Heart left ventricle (tissue), 16 donors: ENCODE results near the gene MYO1A. TPM values are rescaled to one million over a fixed set of nuclear protein-coding genes. Genes with fewer than 3 reads are reported as not detected.

ENCODE experiments used
- ATAC-seq, 4 donors: fragments of 200-7000 bp; cut with Tn5 transposase; one replicate each; pipeline ENCODE4 v1.9.1; 2020 to 2022; ENCODE audit warnings: moderate library complexity in 4 of 4, mild to moderate bottlenecking in 3 of 4, moderate number of reproducible peaks in 1 of 4
- DNase-seq, 5 donors: peaks; one replicate each; pipeline ENCODE4 v3.0.0-alpha.2; 2020
- H3K27ac ChIP-seq, 12 donors: fragments of 200-600 bp; sonication (generic) in 4 of 12; one replicate each; pipeline versions ENCODE4 v1.5.0 to v1.8.0; 2016 to 2022; ENCODE audit warnings: mild to moderate bottlenecking in 2 of 12
- H3K27me3 ChIP-seq, 9 donors: fragments of 200-600 bp; sonication (generic) in 2 of 9; one replicate each; pipeline versions ENCODE4 v1.5.1 to v1.8.0; 2016 to 2022; ENCODE audit warnings: mild to moderate bottlenecking in 3 of 9
- H3K36me3 ChIP-seq, 9 donors: fragments of 200-600 bp; sonication (generic) in 2 of 9; one replicate each; pipeline versions ENCODE4 v1.5.0 to v1.8.0; 2018 to 2022; ENCODE audit warnings: mild to moderate bottlenecking in 2 of 9
- H3K4me1 ChIP-seq, 12 donors: fragments of 200-600 bp; sonication (generic) in 4 of 12; one replicate each; pipeline versions ENCODE4 v1.5.0 to v1.8.0; 2016 to 2022; ENCODE audit warnings: mild to moderate bottlenecking in 3 of 12
- H3K4me3 ChIP-seq, 12 donors: fragments of 200-600 bp; sonication (generic) in 4 of 12; one replicate each; pipeline versions ENCODE4 v1.5.0 to v1.8.0; 2017 to 2022; ENCODE audit warnings: mild to moderate bottlenecking in 9 of 12, moderate library complexity in 4 of 12
- H3K9me3 ChIP-seq, 12 donors: fragments of 200-600 bp; sonication (generic) in 4 of 12; one replicate each; pipeline versions ENCODE4 v1.5.0 to v1.8.0; 2016 to 2022; ENCODE audit warnings: mild to moderate bottlenecking in 1 of 12
- CTCF ChIP-seq, 12 donors: fragments of 200-600 bp; sonication (generic) in 4 of 12; IDR thresholded peaks; one replicate each; pipeline versions ENCODE4 v1.5.0 to v1.8.0; 2018 to 2022; ENCODE audit warnings: antibody characterized with exemption in 12 of 12, mild to moderate bottlenecking in 5 of 12
- POLR2A ChIP-seq, 2 donors: fragments of 450-650 bp; IDR thresholded peaks; one replicate each; pipeline ENCODE4 v1.6.1; 2017; ENCODE audit warnings: antibody characterized with exemption in 2 of 2, mild to moderate bottlenecking in 2 of 2, moderate library complexity in 2 of 2
- WGBS, 4 donors: extraction: QIAGEN DNeasy Blood & Tissue Kit in 2 of 4; methylation state at CpG; one replicate each; pipeline versions ENCODE4 v1.1.5 to v1.1.7; 2013 to 2018; 5-methylcytosine and 5-hydroxymethylcytosine counted together
- intact Hi-C, 10 donors: fragments of 100-400 bp; cut with DNase I; formaldehyde crosslinking; loops; one replicate each; pipeline versions ENCODE4 v1.11.1 to v1.14.2; 2022
- polyA plus RNA-seq, 2 donors: library from polyadenylated mRNA; stranded (reverse); fragments of 200-250 nt; gene quantifications; one replicate each; pipeline ENCODE4 v1.2.3, GENCODE V29; 2013
- total RNA-seq, 9 donors: library from RNA; depleted of rRNA in 2 of 9; stranded (reverse); fragments of >200 nt in 2 of 9; fragmentation: NEBNext Ultra II Directional in 3 of 9; extraction: Animal tissue kit (Norgen Biotek cat#: 25700) in 3 of 9; gene quantifications; one replicate each; pipeline versions ENCODE4 v1.1.0 to v1.2.4, GENCODE V29; 2016 to 2023
- donor health status: ischemic (EF 13 %, LVEDD 7.1; RV severe dilation, severe dysfunction).
- donor health status: healthy with polysubstance abuse.
- donor health status: DM: no; HTN: yes; CAD: no.
- donor health status: DM: no; HTN: no; CAD: no.
- donor health status: ischemic (EF 25% LVEDD 6.9; RV normal size, moderate dysfunction).
- donor health status: ischemic (EF 25% LVEDD 5.7; RV mildly dilated, moderate dysfunction).
- donor health status: healthy.
- donor health status: DM: yes; HTN: yes; CAD: no.
- donor health status: ischemic (EF 35%, LVEDD 5.7; RV mildly dilated, moderate dysfunction).
- donor health status: nonischemic (EF 11% LVEDD 7.7; RV severe dilation, severe dysfunction).
- donor health status: DM: yes; HTN: yes; CAD: no.
- donor health status: PGD.
- donor health status: ischemic (EF 29% LVEDD 5.4; RV normal size, mild dysfunction).
- donor health status: nonischemic (EF 23%, LVEDD 6.1; RV moderate dilation, normal function).

MYO1A gene
- total and polyA plus RNA-seq, 11 donors, result 0.06 to 0.77 (median 0.32) TPM; not detected in 7

GRCh38 chr12:57009949-57010626 is 39.8 kb downstream of the MYO1A start:
- DNase-seq (no peak), ATAC-seq (no peak)
- Histone ChIP-seq H3K27me3 (peaks cover 0 to 20% (median 0%) of the 10 kb centered on the region in 9 donors), H3K36me3 (no peaks in the 10 kb centered on the region), H3K4me1 (peaks cover 0 to 21% (median 11%) of the 10 kb centered on the region in 12 donors), H3K27ac (no peak overlapping the region), H3K9me3 (no peaks in the 10 kb centered on the region), H3K4me3 (no peak overlapping the region)
- WGBS, 4 donors, result 85 to 91% (median 87%) methylated on average over 5 of the region's 5 CpGs
- intact Hi-C loops, result loop anchor here in 8 of 10 donors (2.0 to 10.0 kb wide), 8 partner anchors 47 to 253 kb away; partner anchors contain the start of gene STAT6 (in 5 of the 8)
- no peak for TF ChIP-seq CTCF (IDR thresholded peaks at IDR 0.05)
- TF ChIP-seq POLR2A (IDR thresholded peaks at IDR 0.05), result no peak

GRCh38 chr12:57008178-57008577 is 41.8 kb downstream of the MYO1A start:
- H3K27ac ChIP-seq, result no peak overlapping the region
- peaks cover 0 to 18% (median 15%) of the 10 kb centered on the region in 9 donors for H3K36me3 ChIP-seq
- no peaks in the 10 kb centered on the region for H3K9me3 ChIP-seq
- intact Hi-C loops, result loop anchor here in 8 of 10 donors (1.0 to 10.0 kb wide), 8 partner anchors 54 to 251 kb away; partner anchors contain the start of gene STAT6 (in 5 of the 8)
- ATAC-seq, result peak in 1 of 4 donors; percentile 31
- H3K27me3 ChIP-seq, result peaks cover 0 to 4% (median 0%) of the 10 kb centered on the region in 9 donors
- DNase-seq, result no peak
- no peak for TF ChIP-seq POLR2A (IDR thresholded peaks at IDR 0.05)
- peak; percentile 25 to 64 (median 40) for TF ChIP-seq CTCF (IDR thresholded peaks at IDR 0.05)
- H3K4me3 ChIP-seq, result no peak overlapping the region
- H3K4me1 ChIP-seq, result peaks cover 0 to 26% (median 14%) of the 10 kb centered on the region in 12 donors

GRCh38 chr12:57006809-57007475 is 43.0 kb downstream of the MYO1A start:
- ATAC-seq, result peak in 1 of 4 donors; percentile 6
- H3K27ac ChIP-seq, result peak overlapping the region in 8 of 12 donors; percentile 18 to 88 (median 55)
- H3K36me3 ChIP-seq, result peaks cover 0 to 30% (median 28%) of the 10 kb centered on the region in 9 donors
- no peak for DNase-seq
- 63 to 66% (median 64%) methylated on average over 10 of the region's 10 CpGs for WGBS, 4 donors
- intact Hi-C loops, result loop anchor here in 8 of 10 donors (2.0 to 10.0 kb wide), 6 partner anchors 55 to 250 kb away; partner anchors contain the start of gene STAT6 (in 4 of the 8)
- no peak for TF ChIP-seq POLR2A (IDR thresholded peaks at IDR 0.05)
- peak in 3 of 12 donors; percentile 3 to 17 (median 8) for TF ChIP-seq CTCF (IDR thresholded peaks at IDR 0.05)
- H3K27me3 ChIP-seq, result no peaks in the 10 kb centered on the region
- H3K4me1 ChIP-seq, result peaks cover 0 to 27% (median 15%) of the 10 kb centered on the region in 12 donors
- no peaks in the 10 kb centered on the region for H3K9me3 ChIP-seq
- H3K4me3 ChIP-seq, result peak overlapping the region in 10 of 12 donors; percentile 41 to 100 (median 96)
